B cell (primary cell): ENCODE data around the gene CSNK1G1. TPM values are rescaled to one million over a fixed set of nuclear protein-coding genes. Genes with fewer than 3 reads are reported as not detected.

Experiments
- ATAC-seq: fragments of 200-7000 bp; cut with Tn5 transposase; one replicate; pipeline ENCODE4 v1.10.0; 2021; ENCODE audit warnings: low read depth, mild to moderate bottlenecking, moderate number of reproducible peaks, moderate library complexity
- CTCF ChIA-PET: fragments of 350-600 bp; sonication (Branson Sonifier 250); formaldehyde crosslinking; loops from one replicate; lab custom pipeline; 2021; ENCODE audit warnings: antibody characterized with exemption, inconsistent platforms; lab: Charles Lee
- POLR2A ChIA-PET: fragments of 350-600 bp; sonication (Branson Sonifier 250); formaldehyde crosslinking; loops from one replicate; lab custom pipeline; 2021; ENCODE audit warnings: antibody characterized with exemption; lab: Charles Lee
- DNase-seq: peaks from one replicate; pipeline ENCODE4 v3.0.0; 2013
- H2AFZ ChIP-seq: 2 replicates; pipeline ENCODE4 v1.6.1; 2012; ENCODE audit warnings: mild to moderate bottlenecking, low read depth, low read length; ENCODE audit not compliant: insufficient read depth, poor library complexity, severe bottlenecking
- H3K27ac ChIP-seq, 2 donors: 1 replicate in 1 of 2; 2 replicates in 1 of 2; pipeline ENCODE4 v1.5.1; 2012 to 2013; ENCODE audit warnings: low read length in 2 of 2, mild to moderate bottlenecking in 2 of 2, moderate library complexity in 1 of 2
- H3K27me3 ChIP-seq, 4 experiments: fragments of 200-600 bp in 1 of 4; sonication (generic) in 1 of 4; replicated peaks in 1 of 4; 1 replicate in 2 of 4; 2 replicates in 2 of 4; pipeline versions ENCODE4 v1.6.1 to v1.7.0; 2013 to 2016; ENCODE audit warnings: low read length in 3 of 4, mild to moderate bottlenecking in 2 of 4, mixed read lengths in 1 of 4, moderate library complexity in 1 of 4; ENCODE audit not compliant: insufficient read depth in 4 of 4, control insufficient read depth in 3 of 4; ENCODE audit errors: control extremely low read depth in 1 of 4
- H3K36me3 ChIP-seq, 2 experiments: replicated peaks in 1 of 2; 1 replicate in 1 of 2; 2 replicates in 1 of 2; pipeline versions ENCODE4 v1.6.1 to v1.7.1; 2013; ENCODE audit warnings: low read length in 1 of 2; ENCODE audit not compliant: insufficient read depth in 2 of 2, control insufficient read depth in 1 of 2; ENCODE audit errors: control extremely low read depth in 1 of 2, extremely low read depth in 1 of 2
- H3K4me1 ChIP-seq, 2 donors: fragments of 200-600 bp in 1 of 2; sonication (generic) in 1 of 2; 1 replicate in 1 of 2; 2 replicates in 1 of 2; pipeline versions ENCODE4 v1.5.1 to v1.6.1; 2013 to 2017; ENCODE audit warnings: low read length in 2 of 2; ENCODE audit not compliant: control insufficient read depth in 2 of 2, insufficient read depth in 2 of 2
- H3K4me2 ChIP-seq: replicated peaks from 2 replicates; pipeline ENCODE3; 2012; ENCODE audit warnings: mild to moderate bottlenecking, low read depth, low read length; ENCODE audit not compliant: poor library complexity, severe bottlenecking
- H3K4me3 ChIP-seq, 5 experiments: fragments of 200-600 bp in 1 of 5; sonication (generic) in 1 of 5; 1 replicate in 3 of 5; 2 replicates in 2 of 5; pipeline versions ENCODE4 v1.5.1 to v1.7.0; 2011 to 2016; ENCODE audit warnings: low read length in 4 of 5, mild to moderate bottlenecking in 4 of 5, low read depth in 2 of 5, control low read depth in 1 of 5, moderate library complexity in 1 of 5; ENCODE audit not compliant: insufficient read depth in 1 of 5; ENCODE audit errors: control extremely low read depth in 1 of 5, extremely low read depth in 1 of 5
- H3K79me2 ChIP-seq: fragments of 200-600 bp; sonication (generic); one replicate; pipeline ENCODE4 v1.6.0; 2016; ENCODE audit warnings: low read length; ENCODE audit not compliant: control insufficient read depth, insufficient read depth
- H3K9ac ChIP-seq: fragments of 200-600 bp; sonication (generic); 2 replicates; pipeline ENCODE4 v1.6.1; 2017; ENCODE audit warnings: mild to moderate bottlenecking, low read length, moderate library complexity
- H3K9me3 ChIP-seq, 3 donors: one replicate each; pipeline versions ENCODE4 v1.6.1 to v1.7.1; 2013; ENCODE audit warnings: low read length in 2 of 3; ENCODE audit not compliant: control insufficient read depth in 2 of 3, insufficient read depth in 1 of 3; ENCODE audit errors: control extremely low read depth in 1 of 3
- H4K20me1 ChIP-seq: 2 replicates; pipeline ENCODE4 v1.6.0; 2012; ENCODE audit warnings: mild to moderate bottlenecking, low read length; ENCODE audit not compliant: insufficient read depth, control insufficient read depth, poor library complexity, severe bottlenecking
- H3K27ac Mint-ChIP-seq: one replicate; pipeline ENCODE4 v1.8.0; 2021; ENCODE audit warnings: mixed read lengths
- H3K27me3 Mint-ChIP-seq: one replicate; pipeline ENCODE4 v1.8.0; 2021; ENCODE audit warnings: mixed read lengths
- H3K4me1 Mint-ChIP-seq: one replicate; pipeline ENCODE4 v1.8.0; 2021; ENCODE audit warnings: mixed read lengths
- H3K4me3 Mint-ChIP-seq: one replicate; pipeline ENCODE4 v1.8.0; 2021; ENCODE audit warnings: mixed read lengths
- H3K9me3 Mint-ChIP-seq: one replicate; pipeline ENCODE4 v1.8.0; 2022; ENCODE audit warnings: mixed read lengths; ENCODE audit not compliant: insufficient read depth
- CTCF ChIP-seq: fragments of 200-600 bp; IDR thresholded peaks from one replicate; pipeline ENCODE4 v1.8.0; 2022; ENCODE audit warnings: antibody characterized with exemption, mild to moderate bottlenecking
- EZH2 ChIP-seq: IDR thresholded peaks from 2 replicates; pipeline ENCODE4 v1.6.1; 2012; ENCODE audit warnings: borderline replicate concordance, low read depth, mild to moderate bottlenecking, moderate library complexity, low read length; ENCODE audit not compliant: insufficient read depth, poor library complexity, severe bottlenecking
- WGBS: methylation state at CpG from one replicate; pipeline ENCODE4 v1.1.5; 2013; ENCODE audit warnings: missing lambda C conversion rate; ENCODE audit not compliant: insufficient coverage; 5-methylcytosine and 5-hydroxymethylcytosine counted together
- intact Hi-C: fragments of 100-400 bp; cut with micrococcal nuclease; formaldehyde crosslinking; loops from one replicate; pipeline ENCODE4 v1.10.0; 2022
- polyA plus RNA-seq: library from polyadenylated mRNA; depleted of rRNA; stranded (reverse); fragments of >200 nt; gene quantifications from 2 replicates; pipeline ENCODE4 v1.2.3, GENCODE V29; 2012
- total RNA-seq, 2 donors: library from RNA; stranded (reverse); fragments of 120-200 nt in 1 of 2; gene quantifications; 1 replicate in 1 of 2; 2 replicates in 1 of 2; pipeline versions ENCODE4 v1.2.3 to v1.2.4, GENCODE V29; 2013 to 2022

CSNK1G1 gene
- total and polyA plus RNA-seq, 2 donors (not counting 1 experiment from before 2014, with no cell fraction given): 5.2 to 40.3 TPM

GRCh38 chr15:64180235-64180824 lies 175.6 kb downstream of the CSNK1G1 start:
- Histone ChIP-seq H3K9me3 (no peaks in the 10 kb centered on the region), H2AFZ (no peak overlapping the region), H3K9ac (peak overlapping the region; percentile 46), H3K4me2 (peak overlapping the region; percentile 56), H3K27me3 (no peaks in the 10 kb centered on the region), H3K4me3 (peak overlapping the region in 3 of 5 experiments; percentile 16 to 33 (median 31)), H3K79me2 (no peaks in the 10 kb centered on the region), H3K27ac (peak overlapping the region; percentile 72 to 94), H3K4me1 (peaks cover 23 to 24% of the 10 kb centered on the region in 2 donors), H3K36me3 (peaks cover 0 to 21% of the 10 kb centered on the region in 2 experiments), H4K20me1 (no peaks in the 10 kb centered on the region)
- WGBS: 50% methylated on average over 1 of the region's 8 CpGs
- Mint-ChIP-seq H3K27ac (peak overlapping the region; percentile 86), H3K27me3 (no peaks in the 10 kb centered on the region), H3K4me1 (peaks cover 25% of the 10 kb centered on the region), H3K9me3 (no peaks in the 10 kb centered on the region), H3K4me3 (peak overlapping the region; percentile 74)
- CTCF ChIA-PET: interaction anchor here (0.9 to 1.9 kb wide), 3 partner anchors 15 to 30 kb away, joined by 3 to 9 read pairs (median 9); no protein-coding TSS in a partner anchor
- POLR2A ChIA-PET: interaction anchor here (0.7 kb wide), 1 partner anchor 27 kb away, joined by 3 read pairs; no protein-coding TSS in a partner anchor
- intact Hi-C loops: loop anchor here (1.0 kb wide), 2 partner anchors 17 to 27 kb away; partner anchors contain the start of gene PPIB
- no peak for TF ChIP-seq EZH2
- TF ChIP-seq CTCF: no peak
- DNase-seq (peak; percentile 91), ATAC-seq (peak; percentile 99)
